Parathyroid adenoma (tissue), 2 donors: Measurements from ENCODE around the gene ARHGAP15.

Experiments used
- H2AFZ ChIP-seq: fragments of 300-600 bp; sonication (generic); one replicate; pipeline ENCODE4 v1.7.0; 2017; ENCODE audit warnings: antibody characterized with exemption, mild to moderate bottlenecking
- H3K27ac ChIP-seq: fragments of 300-600 bp; sonication (generic); one replicate; pipeline ENCODE4 v1.7.0; 2017
- H3K27me3 ChIP-seq: fragments of 300-600 bp; sonication (generic); one replicate; pipeline ENCODE4 v1.7.0; 2017; ENCODE audit warnings: low read length; ENCODE audit not compliant: control insufficient read depth, insufficient read depth
- H3K36me3 ChIP-seq: fragments of 300-600 bp; sonication (generic); one replicate; pipeline ENCODE4 v1.7.0; 2017; ENCODE audit warnings: low read length; ENCODE audit not compliant: control insufficient read depth, insufficient read depth
- H3K4me1 ChIP-seq: fragments of 300-600 bp; sonication (generic); one replicate; pipeline ENCODE4 v1.7.0; 2017; ENCODE audit warnings: control low read depth
- H3K4me2 ChIP-seq: fragments of 300-600 bp; sonication (generic); one replicate; pipeline ENCODE4 v1.7.0; 2017; ENCODE audit warnings: low read length
- H3K4me3 ChIP-seq: fragments of 300-600 bp; sonication (generic); one replicate; pipeline ENCODE4 v1.7.0; 2017; ENCODE audit warnings: low read depth, low read length
- H3K79me2 ChIP-seq: fragments of 300-600 bp; sonication (generic); one replicate; pipeline ENCODE4 v1.7.0; 2017; ENCODE audit warnings: control low read depth
- H3K9ac ChIP-seq: fragments of 300-600 bp; sonication (generic); one replicate; pipeline ENCODE4 v1.7.0; 2017; ENCODE audit warnings: mild to moderate bottlenecking
- H3K9me3 ChIP-seq: fragments of 300-600 bp; sonication (generic); one replicate; pipeline ENCODE4 v1.7.0; 2017; ENCODE audit warnings: low read length; ENCODE audit not compliant: control insufficient read depth
- CTCF ChIP-seq: fragments of 300-600 bp; sonication (generic); IDR thresholded peaks from one replicate; pipeline ENCODE4 v1.7.0; 2017; ENCODE audit warnings: antibody characterized with exemption, mild to moderate bottlenecking
- donor health status: primary hyperparathyroidism.

Gene ARHGAP15

GRCh38 chr2:143125717-143126116 lies 3.5 kb upstream of the ARHGAP15 start:
- Histone ChIP-seq H3K27ac (no peak overlapping the region), H3K4me3 (no peak overlapping the region), H3K36me3 (no peaks in the 10 kb centered on the region), H3K27me3 (no peaks in the 10 kb centered on the region), H3K9ac (no peak overlapping the region), H2AFZ (no peak overlapping the region), H3K4me2 (no peak overlapping the region), H3K4me1 (no peaks in the 10 kb centered on the region), H3K79me2 (no peaks in the 10 kb centered on the region), H3K9me3 (no peaks in the 10 kb centered on the region)
- TF ChIP-seq CTCF = no peak

GRCh38 chr2:143132355-143132754 lies 3.1 kb downstream of the ARHGAP15 start:
- H3K4me2 ChIP-seq = no peak overlapping the region
- no peak for TF ChIP-seq CTCF
- H3K79me2 ChIP-seq = no peaks in the 10 kb centered on the region
- H3K36me3 ChIP-seq = no peaks in the 10 kb centered on the region
- no peak overlapping the region for H3K27ac ChIP-seq
- H3K4me3 ChIP-seq = no peak overlapping the region
- H3K9me3 ChIP-seq = no peaks in the 10 kb centered on the region
- H3K9ac ChIP-seq = no peak overlapping the region
- no peak overlapping the region for H2AFZ ChIP-seq
- no peaks in the 10 kb centered on the region for H3K4me1 ChIP-seq
- no peaks in the 10 kb centered on the region for H3K27me3 ChIP-seq

GRCh38 chr2:143133783-143134182 lies 4.6 kb downstream of the ARHGAP15 start:
- no peak overlapping the region for H3K27ac ChIP-seq
- no peak overlapping the region for H2AFZ ChIP-seq
- no peaks in the 10 kb centered on the region for H3K4me1 ChIP-seq
- no peak overlapping the region for H3K9ac ChIP-seq
- no peaks in the 10 kb centered on the region for H3K27me3 ChIP-seq
- no peaks in the 10 kb centered on the region for H3K79me2 ChIP-seq
- no peak overlapping the region for H3K4me3 ChIP-seq
- H3K36me3 ChIP-seq = no peaks in the 10 kb centered on the region
- no peak overlapping the region for H3K4me2 ChIP-seq
- no peak for TF ChIP-seq CTCF
- no peaks in the 10 kb centered on the region for H3K9me3 ChIP-seq

GRCh38 chr2:143138292-143138691 lies 9.1 kb downstream of the ARHGAP15 start:
- TF ChIP-seq CTCF = no peak
- no peak overlapping the region for H2AFZ ChIP-seq
- no peaks in the 10 kb centered on the region for H3K27me3 ChIP-seq
- H3K79me2 ChIP-seq = no peaks in the 10 kb centered on the region
- no peaks in the 10 kb centered on the region for H3K9me3 ChIP-seq
- no peak overlapping the region for H3K9ac ChIP-seq
- H3K27ac ChIP-seq = no peak overlapping the region
- no peak overlapping the region for H3K4me2 ChIP-seq
- no peaks in the 10 kb centered on the region for H3K36me3 ChIP-seq
- no peaks in the 10 kb centered on the region for H3K4me1 ChIP-seq
- H3K4me3 ChIP-seq = no peak overlapping the region

- Histone ChIP-seq H3K4me1 (no peaks in the 10 kb centered on the region), H3K4me2 (no peak overlapping the region), H3K4me3 (no peak overlapping the region), H3K27ac (no peak overlapping the region), H2AFZ (no peak overlapping the region), H3K9ac (no peak overlapping the region), H3K27me3 (no peaks in the 10 kb centered on the region), H3K36me3 (no peaks in the 10 kb centered on the region), H3K9me3 (no peaks in the 10 kb centered on the region), H3K79me2 (no peaks in the 10 kb centered on the region)
- no peak for TF ChIP-seq CTCF
Measured at GRCh38 chr2:143139835-143140393, 10.7 kb downstream of the ARHGAP15 start.
